ENCODE data around the gene REM1. TPM values are rescaled to one million over a fixed set of nuclear protein-coding genes. Genes with fewer than 3 reads are reported as not detected.
"Not testable (repeated sequence)": the region's sequence is repeated elsewhere in the genome, so short reads cannot be mapped to it uniquely, and the experiment has no call there.

REM1 gene
- total RNA-seq, 1 donor from 2014 or later, result 1.5 TPM

DNA sequence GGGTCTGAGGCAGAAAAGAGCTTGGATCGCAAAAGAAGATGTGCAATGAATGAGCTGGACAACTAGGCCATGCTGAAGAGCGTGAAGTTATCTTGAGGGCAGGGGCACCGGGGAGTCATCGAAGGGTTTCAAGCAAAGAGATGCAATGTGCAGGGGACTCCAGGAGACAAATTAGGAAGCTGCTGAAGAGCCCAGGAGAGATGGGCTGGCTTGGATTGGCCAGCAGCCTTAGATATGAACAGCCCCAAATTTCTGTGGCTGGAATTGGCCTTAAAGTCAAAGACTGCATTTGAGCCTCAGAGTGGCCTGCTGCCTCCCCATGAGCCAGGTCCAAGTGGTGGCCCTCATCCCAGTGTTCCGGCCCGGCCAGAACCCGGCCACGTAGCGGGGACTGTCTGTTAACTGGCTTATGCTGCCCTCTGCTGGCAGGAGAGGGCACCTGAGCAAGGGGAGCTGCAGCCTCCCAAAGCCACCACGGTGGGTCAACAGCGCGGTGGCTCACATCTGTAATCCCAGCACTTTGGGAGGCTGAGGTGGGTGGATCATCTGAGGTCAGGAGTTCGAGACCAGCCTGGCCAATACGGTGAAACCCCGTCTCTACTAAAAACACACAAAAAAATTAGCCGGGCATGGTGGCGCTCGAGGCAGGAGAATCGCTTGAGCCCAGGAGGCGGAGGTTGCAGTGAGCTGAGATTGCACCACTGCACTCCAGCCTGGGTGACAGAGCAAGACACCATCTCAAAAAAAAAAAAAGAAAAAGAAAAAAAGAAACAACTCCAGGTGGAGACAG lies 28.0 kb downstream of the REM1 start:
- not testable (repeated sequence) for H3K36me3 ChIP-seq; H3K27ac ChIP-seq (replicated peaks); H3K4me3 ChIP-seq; H3K9me3 ChIP-seq (replicated peaks); H3K4me1 ChIP-seq
- intact Hi-C loops (cut with micrococcal nuclease), result loop anchor here (5.0 kb wide), 1 partner anchor 41 kb away; no protein-coding TSS in a partner anchor
- H3K27me3 ChIP-seq (ENCODE audit: low read depth), result peaks cover 28% of the 10 kb centered on the region
- DNase-seq, result peak; percentile 87
- TF ChIP-seq CTCF (IDR thresholded peaks at IDR 0.05; ENCODE audit: borderline replicate concordance), result peak; percentile 98

- no peak for TF ChIP-seq CTCF (IDR thresholded peaks at IDR 0.05; ENCODE audit: borderline replicate concordance)
- H3K9me3 ChIP-seq (replicated peaks), result peaks cover 8% of the 10 kb centered on the region
- no peak for DNase-seq
- no peaks in the 10 kb centered on the region for H3K36me3 ChIP-seq
- H3K4me3 ChIP-seq, result no peak overlapping the region
- peaks cover 31% of the 10 kb centered on the region for H3K27me3 ChIP-seq (ENCODE audit: low read depth)
- H3K4me1 ChIP-seq, result no peaks in the 10 kb centered on the region
- intact Hi-C loops (cut with micrococcal nuclease), result no loop called here
- no peak overlapping the region for H3K27ac ChIP-seq (replicated peaks)
These were observed 30.8 kb downstream of the REM1 start for GRCh38 chr20:31505903-31506302.

DNA sequence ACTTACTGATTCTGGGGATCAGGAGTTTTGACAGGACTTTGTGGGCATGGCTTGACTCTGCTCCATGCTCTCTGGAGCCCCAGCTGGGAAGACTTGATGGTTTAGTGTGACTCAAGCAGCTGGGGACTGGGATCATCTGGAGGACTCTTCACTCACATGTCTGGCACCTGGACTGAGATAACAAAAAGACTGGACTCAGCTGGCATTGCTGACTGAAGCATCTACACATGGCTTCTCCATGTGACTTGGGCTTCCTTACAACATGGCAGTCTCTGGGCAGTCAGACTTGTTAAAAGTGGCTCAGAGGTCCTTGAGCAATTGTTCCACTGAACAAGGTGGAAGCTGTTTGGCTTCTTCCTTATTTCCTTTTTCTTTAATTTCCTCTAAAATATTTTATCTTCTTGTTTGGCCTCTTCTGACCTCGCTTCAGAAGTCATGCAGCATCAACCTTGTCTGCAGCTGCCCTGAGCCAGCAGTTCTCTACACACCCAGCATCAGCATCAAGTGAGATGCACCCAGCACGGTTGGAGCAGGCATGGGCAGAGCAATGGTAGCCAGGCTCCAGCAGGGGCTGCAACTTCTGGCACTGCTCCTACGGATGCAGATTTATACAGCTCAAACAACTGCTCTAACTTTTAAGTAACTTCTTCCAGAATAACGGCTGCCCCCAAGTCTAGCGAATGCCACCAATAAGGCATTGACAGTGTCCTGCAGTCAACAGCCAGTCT lies 33.6 kb downstream of the REM1 start:
- H3K4me1 ChIP-seq, result peaks cover under 1% of the 10 kb centered on the region
- intact Hi-C loops (cut with micrococcal nuclease), result no loop called here
- no peak overlapping the region for H3K27ac ChIP-seq (replicated peaks)
- no peak for TF ChIP-seq CTCF (IDR thresholded peaks at IDR 0.05; ENCODE audit: borderline replicate concordance)
- no peaks in the 10 kb centered on the region for H3K36me3 ChIP-seq
- no peak overlapping the region for H3K4me3 ChIP-seq
- peaks cover 8% of the 10 kb centered on the region for H3K9me3 ChIP-seq (replicated peaks)
- peaks cover 27% of the 10 kb centered on the region for H3K27me3 ChIP-seq (ENCODE audit: low read depth)
- no peak for DNase-seq

DNA sequence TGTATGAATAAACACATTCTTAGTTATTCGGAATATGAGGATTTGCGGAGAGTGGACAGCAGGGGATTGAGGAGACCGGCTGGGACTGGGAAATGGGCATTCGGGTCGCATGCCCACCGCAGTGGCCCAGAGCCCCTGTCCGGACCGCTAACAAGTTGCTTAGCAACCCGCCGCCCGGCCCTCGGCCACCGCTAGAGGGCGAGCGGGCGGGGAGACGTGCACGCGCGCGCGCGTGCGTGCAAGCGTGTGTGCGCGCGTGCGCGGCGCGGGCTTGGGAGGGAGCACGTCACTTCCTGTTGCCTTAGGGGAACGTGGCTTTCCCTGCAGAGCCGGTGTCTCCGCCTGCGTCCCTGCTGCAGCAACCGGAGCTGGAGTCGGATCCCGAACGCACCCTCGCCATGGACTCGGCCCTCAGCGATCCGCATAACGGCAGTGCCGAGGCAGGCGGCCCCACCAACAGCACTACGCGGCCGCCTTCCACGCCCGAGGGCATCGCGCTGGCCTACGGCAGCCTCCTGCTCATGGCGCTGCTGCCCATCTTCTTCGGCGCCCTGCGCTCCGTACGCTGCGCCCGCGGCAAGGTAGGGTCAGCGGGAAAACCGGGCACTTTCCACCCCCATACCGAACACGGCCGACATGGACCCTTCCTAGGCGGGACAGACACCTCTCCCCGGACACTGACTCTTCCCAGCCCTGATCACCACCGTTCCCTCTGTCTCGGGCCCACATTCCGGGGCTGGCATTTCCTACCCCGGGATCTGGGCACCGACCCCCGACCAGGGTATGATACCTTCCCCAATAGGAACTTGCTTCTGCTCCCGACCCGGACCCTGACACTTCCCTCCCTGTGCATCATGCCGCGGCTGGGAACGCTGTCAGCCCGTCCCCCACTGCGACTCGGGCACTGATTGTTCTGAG lies 39.3 kb downstream of the REM1 start, which contains the start of gene HM13:
Gene HM13, plus strand, starts transcription at position 289 of the 918 bp plus-strand sequence. Its CDS starts 110 bp downstream, at position 399.
- Histone ChIP-seq H3K36me3 (peaks cover 17% of the 10 kb centered on the region), H3K9me3 (replicated peaks) (no peaks in the 10 kb centered on the region), H3K27me3 (ENCODE audit: low read depth) (no peaks in the 10 kb centered on the region), H3K4me1 (peaks cover 51% of the 10 kb centered on the region), H3K4me3 (peak within 1 kb of the TSS; percentile 99), H3K27ac (replicated peaks) (peak within 1 kb of the TSS; percentile 89)
- intact Hi-C loops (cut with micrococcal nuclease), result no loop called here
- peak; percentile 99 for TF ChIP-seq CTCF (IDR thresholded peaks at IDR 0.05; ENCODE audit: borderline replicate concordance)
- peak; percentile 92 for DNase-seq

Data from left ventricle myocardium inferior (tissue), 1 donor.